Mesenteric fat pad (tissue), 1 donor: ENCODE data around the gene TAGAP. TPM values are rescaled to one million over a fixed set of nuclear protein-coding genes. Genes with fewer than 3 reads are reported as not detected.

Source experiments
- DNase-seq: peaks from one replicate; pipeline ENCODE4 v3.0.0-alpha.2; 2020; ENCODE audit warnings: low spot score
- long read RNA-seq: library from polyadenylated mRNA; unstranded; transcript quantifications from one replicate; pipeline ENCODE4 v2.0.0, GENCODE V29; 2020
- total RNA-seq: library from RNA; stranded (reverse); fragmentation: NEBNext Ultra II Directional; extraction: Animal tissue kit (Norgen Biotek cat#: 25700); gene quantifications from one replicate; pipeline ENCODE4 v1.2.1, GENCODE V29; 2021
- donor health status: DM: yes; HTN: yes; CAD: no.

TAGAP gene
- 5.7 TPM for total RNA-seq
- long read RNA-seq, partial matches to known transcripts: 6 of 10 reads
- long read RNA-seq, other reads (novel, unspliced or antisense): 0 of 10 reads

GRCh38 chr6:159044899-159045727, at the start of gene TAGAP:
Gene TAGAP, minus strand, starts transcription at chr6:159044991. Its CDS starts 845 bp downstream, at chr6:159044146.
- DNase-seq: no peak

- DNase-seq: peak; percentile 87
Measured at GRCh38 chr6:159093609-159094443, 49.0 kb upstream of the TAGAP start.

GRCh38 chr6:159092631-159093030, 47.8 kb upstream of the TAGAP start:
- DNase-seq: no peak

GRCh38 chr6:159090530-159091480, 46.0 kb upstream of the TAGAP start:
- peak; percentile 67 for DNase-seq

GRCh38 chr6:159089909-159090308, 45.1 kb upstream of the TAGAP start:
- peak; percentile 22 for DNase-seq

GRCh38 chr6:159089443-159089842, 44.7 kb upstream of the TAGAP start:
- no peak for DNase-seq

GRCh38 chr6:159086033-159086618, 41.3 kb upstream of the TAGAP start:
- DNase-seq: no peak

- no peak for DNase-seq
Measured at GRCh38 chr6:159085396-159085895, 40.7 kb upstream of the TAGAP start.

- no peak for DNase-seq
Measured at GRCh38 chr6:159084493-159085091, 39.8 kb upstream of the TAGAP start.

GRCh38 chr6:159083146-159083545, 38.4 kb upstream of the TAGAP start:
- DNase-seq: no peak

GRCh38 chr6:159082039-159082815, 37.4 kb upstream of the TAGAP start:
- DNase-seq: no peak

- DNase-seq: no peak
Measured at GRCh38 chr6:159080217-159080976, 35.6 kb upstream of the TAGAP start.

- no peak for DNase-seq
Measured at GRCh38 chr6:159079367-159079766, 34.6 kb upstream of the TAGAP start.

- DNase-seq: no peak
Measured at GRCh38 chr6:159077123-159077522, 32.3 kb upstream of the TAGAP start.

- no peak for DNase-seq
Measured at GRCh38 chr6:159075506-159076228, 30.9 kb upstream of the TAGAP start.

GRCh38 chr6:159074876-159075275, 30.1 kb upstream of the TAGAP start:
- no peak for DNase-seq

- DNase-seq: no peak
Measured at GRCh38 chr6:159074120-159074684, 29.4 kb upstream of the TAGAP start.
